ENCODE data around the gene TMEM63B. TPM values are rescaled to one million over a fixed set of nuclear protein-coding genes. Genes with fewer than 3 reads are reported as not detected.
"Not testable (repeated sequence)": the region's sequence is repeated elsewhere in the genome, so short reads cannot be mapped to it uniquely, and the experiment has no call there.

Gene TMEM63B
- total and polyA plus RNA-seq, 2 of the 8 experiments (the other 6 are each of a cell fraction or from before 2014, with no cell fraction given): 61.1 to 96.8 TPM

GRCh38 chr6:44185356-44185755 is 58.0 kb downstream of the TMEM63B start:
- not testable (repeated sequence) for H3K9ac ChIP-seq (replicated peaks in 1 of 4; ENCODE audit: extremely low read depth in 1 of 4, low read depth in 3 of 4, low read length in 3 of 4); H3K23ac ChIP-seq (ENCODE audit: insufficient read length); H2BK12ac ChIP-seq (ENCODE audit: low read depth, low read length); H2BK15ac ChIP-seq (ENCODE audit: low read length); H3K9me3 ChIP-seq (ENCODE audit: insufficient read depth in 2 of 2, low read depth in 1 of 2, low read length in 1 of 2); H3K79me2 ChIP-seq (ENCODE audit: control insufficient read depth in 1 of 2, insufficient read depth in 2 of 2, low read length in 2 of 2); H3K27ac ChIP-seq (ENCODE audit: low read depth, low read length); H2AK5ac ChIP-seq (ENCODE audit: low read depth, low read length); H3K23me2 ChIP-seq (ENCODE audit: low read depth, low read length); H4K91ac ChIP-seq (replicated peaks; ENCODE audit: insufficient read length, low read length); H3K4me1 ChIP-seq (replicated peaks in 1 of 4; ENCODE audit: control insufficient read depth in 3 of 4, insufficient read depth in 4 of 4, low read length in 3 of 4); H2BK120ac ChIP-seq (replicated peaks; ENCODE audit: low read depth, low read length); H3K14ac ChIP-seq (ENCODE audit: insufficient read length); H3K36me3 ChIP-seq (ENCODE audit: control insufficient read depth in 2 of 4, insufficient read depth in 4 of 4, low read length in 3 of 4); H3K56ac ChIP-seq (replicated peaks; ENCODE audit: insufficient read length, low read depth, low read length); H4K5ac ChIP-seq (ENCODE audit: insufficient read length, low read depth, low read length); H3K27me3 ChIP-seq (replicated peaks in 1 of 4; ENCODE audit: control insufficient read depth in 3 of 4, extremely low read depth in 1 of 4, insufficient read depth in 3 of 4, low read length in 3 of 4); H4K20me1 ChIP-seq (replicated peaks in 1 of 2; ENCODE audit: control insufficient read depth in 1 of 2, insufficient read depth in 2 of 2, low read length in 2 of 2); H3K18ac ChIP-seq (ENCODE audit: extremely low read depth, low read length); H3K4me3 ChIP-seq (ENCODE audit: extremely low read depth in 1 of 4, insufficient read depth in 2 of 4, low read depth in 3 of 4, low read length in 4 of 4); H3K4me2 ChIP-seq (ENCODE audit: insufficient read depth in 1 of 2, low read depth in 2 of 2, low read length in 2 of 2); H4K8ac ChIP-seq (ENCODE audit: extremely low read depth, insufficient read depth, low read length); H2BK20ac ChIP-seq (ENCODE audit: low read length); H3K4ac ChIP-seq (replicated peaks; ENCODE audit: insufficient read length, low read depth, low read length); FAIRE-seq; DNase-seq (ENCODE audit: low read depth in 1 of 2, low spot score in 2 of 2); H3K79me1 ChIP-seq (ENCODE audit: low read depth, low read length); H2BK5ac ChIP-seq (ENCODE audit: low read depth, low read length); H2AFZ ChIP-seq (ENCODE audit: low read length)
- CTCF ChIA-PET (ENCODE audit: partially characterized antibody): interaction anchor here (0.6 to 7.6 kb wide), 11 partner anchors 12 to 284 kb away, joined by 3 to 41 read pairs (median 3); no protein-coding TSS in a partner anchor
- WGBS, 2 experiments (ENCODE audit: extremely low coverage in 1 of 2, insufficient coverage in 1 of 2, insufficient read length in 1 of 2, insufficient replicate concordance in 2 of 2, low coverage in 1 of 2, low lambda C conversion rate in 2 of 2, missing lambda C conversion rate in 1 of 2): 81% methylated on average over 7 of the region's 7 CpGs; no CpG with 5 or more reads in 1 of the 2 experiments
- POLR2A ChIA-PET (ENCODE audit: partially characterized antibody): interaction anchor here (1.0 to 3.6 kb wide), 8 partner anchors 13 to 71 kb away, joined by 3 to 25 read pairs (median 8); partner anchors contain the start of genes HSP90AB1 and MYMX

All from H1 (cell line).